Measurements from ENCODE around the gene ZCCHC2. TPM values are rescaled to one million over a fixed set of nuclear protein-coding genes. Genes with fewer than 3 reads are reported as not detected.

The ZCCHC2 gene
- total and polyA plus RNA-seq, 2 donors (not counting 3 experiments of a cell fraction or from before 2014, with no cell fraction given) = 16.2 to 27.2 TPM

- Histone ChIP-seq H3K4me2 (ENCODE audit: insufficient read depth, low read length) (peak overlapping the region; percentile 51), H3K9me1 (replicated peaks; ENCODE audit: control insufficient read depth, extremely low read depth, insufficient read depth, low read length) (no peaks in the 10 kb centered on the region), H3K36me3 (ENCODE audit: control insufficient read depth in 2 of 2, extremely low read depth in 1 of 2, insufficient read depth in 2 of 2, low read length in 2 of 2) (no peaks in the 10 kb centered on the region), H4K20me1 (replicated peaks; ENCODE audit: control insufficient read depth, extremely low read depth, insufficient read depth, low read length) (no peaks in the 10 kb centered on the region), H3K9ac (replicated peaks; ENCODE audit: extremely low read depth, insufficient read depth, low read length) (peak overlapping the region; percentile 1), H3K4me1 (ENCODE audit: control insufficient read depth, extremely low read depth, insufficient read depth, low read length) (peaks cover 23% of the 10 kb centered on the region), H3K27ac (ENCODE audit: insufficient read depth, low read depth, low read length) (peak overlapping the region; percentile 65), H3K4me3 (replicated peaks in 1 of 3; ENCODE audit: insufficient read depth in 1 of 3, low read depth in 1 of 3, low read length in 3 of 3) (peak overlapping the region in 1 of 3 experiments; percentile 5), H3K79me2 (ENCODE audit: control insufficient read depth, insufficient read depth, low read length) (no peaks in the 10 kb centered on the region), H2AFZ (ENCODE audit: low read depth, low read length) (no peak overlapping the region), H3K27me3 (ENCODE audit: control insufficient read depth in 2 of 2, insufficient read depth in 2 of 2, low read length in 2 of 2) (no peaks in the 10 kb centered on the region), H3K9me3 (replicated peaks; ENCODE audit: control insufficient read depth, insufficient read depth, low read length) (no peaks in the 10 kb centered on the region)
- DNase-seq (ENCODE audit: low read depth, low spot score) = peak; percentile 60
- TF ChIP-seq MAX (IDR thresholded peaks at IDR 0.05; ENCODE audit: insufficient read depth, insufficient read length) (no peak), JUN (IDR thresholded peaks at IDR 0.05; ENCODE audit: borderline replicate concordance, insufficient read depth, insufficient read length, low read depth) (peak; percentile 13), FOS (IDR thresholded peaks at IDR 0.05; ENCODE audit: borderline replicate concordance, insufficient read depth, low read length) (peak; percentile 51)
- intact Hi-C loops (cut with micrococcal nuclease) = no loop called here
- ChIA-PET CTCF (interaction anchor here (1.0 to 2.1 kb wide), 3 partner anchors 20 to 61 kb away, joined by 3 to 7 read pairs (median 5); no protein-coding TSS in a partner anchor), POLR2A (no interaction called here)
- BruUV-seq (replicated peaks) = no TSS peak
- FAIRE-seq = no peak
- dilution Hi-C loops (cut with MboI; ENCODE audit: extremely low pct_ligation_motif_present, low sequenced_read_pairs) = no loop called here
Observed at GRCh38 chr18:62486290-62486964, 36.4 kb upstream of the ZCCHC2 start.

- no peak for DNase-seq (ENCODE audit: low read depth, low spot score)
- H3K4me1 ChIP-seq (ENCODE audit: control insufficient read depth, extremely low read depth, insufficient read depth, low read length) = peaks cover 23% of the 10 kb centered on the region
- H3K4me3 ChIP-seq (replicated peaks in 1 of 3; ENCODE audit: insufficient read depth in 1 of 3, low read depth in 1 of 3, low read length in 3 of 3) = no peak overlapping the region
- no peaks in the 10 kb centered on the region for H3K79me2 ChIP-seq (ENCODE audit: control insufficient read depth, insufficient read depth, low read length)
- TF ChIP-seq MAX (IDR thresholded peaks at IDR 0.05; ENCODE audit: insufficient read depth, insufficient read length) (no peak), GATA2 (IDR thresholded peaks at IDR 0.05; ENCODE audit: insufficient read depth, insufficient read length, low read depth, low read length) (no peak), MYC (IDR thresholded peaks at IDR 0.05; ENCODE audit: low read depth, low read length) (no peak), EZH2 (IDR thresholded peaks at IDR 0.05; ENCODE audit: borderline replicate concordance, low read depth, low read length, severe bottlenecking) (no peak), POLR2A (IDR thresholded peaks at IDR 0.05; ENCODE audit: low read depth, low read length) (no peak), POLR2AphosphoS5 (IDR thresholded peaks at IDR 0.05; ENCODE audit: insufficient read depth, low read depth, low read length) (no peak), JUN (IDR thresholded peaks at IDR 0.05; ENCODE audit: borderline replicate concordance, insufficient read depth, insufficient read length, low read depth) (no peak), CTCF (IDR thresholded peaks at IDR 0.05; ENCODE audit: extremely low read depth in 1 of 2, insufficient read depth in 1 of 2, low read depth in 1 of 2, low read length in 2 of 2) (no peak), FOS (IDR thresholded peaks at IDR 0.05; ENCODE audit: borderline replicate concordance, insufficient read depth, low read length) (no peak)
- no peak overlapping the region for H3K4me2 ChIP-seq (ENCODE audit: insufficient read depth, low read length)
- no peaks in the 10 kb centered on the region for H4K20me1 ChIP-seq (replicated peaks; ENCODE audit: control insufficient read depth, extremely low read depth, insufficient read depth, low read length)
- no peak overlapping the region for H3K27ac ChIP-seq (ENCODE audit: insufficient read depth, low read depth, low read length)
- FAIRE-seq = no peak
- ChIA-PET POLR2A (no interaction called here), CTCF (interaction anchor here (1.2 to 2.1 kb wide), 2 partner anchors 36 to 61 kb away, joined by 5 to 7 read pairs; no protein-coding TSS in a partner anchor)
- BruUV-seq (replicated peaks) = no TSS peak
- no peaks in the 10 kb centered on the region for H3K9me1 ChIP-seq (replicated peaks; ENCODE audit: control insufficient read depth, extremely low read depth, insufficient read depth, low read length)
- no peak overlapping the region for H2AFZ ChIP-seq (ENCODE audit: low read depth, low read length)
- no peaks in the 10 kb centered on the region for H3K9me3 ChIP-seq (replicated peaks; ENCODE audit: control insufficient read depth, insufficient read depth, low read length)
- dilution Hi-C loops (cut with MboI; ENCODE audit: extremely low pct_ligation_motif_present, low sequenced_read_pairs) = no loop called here
- no peaks in the 10 kb centered on the region for H3K27me3 ChIP-seq (ENCODE audit: control insufficient read depth in 2 of 2, insufficient read depth in 2 of 2, low read length in 2 of 2)
- intact Hi-C loops (cut with micrococcal nuclease) = no loop called here
- H3K36me3 ChIP-seq (ENCODE audit: control insufficient read depth in 2 of 2, extremely low read depth in 1 of 2, insufficient read depth in 2 of 2, low read length in 2 of 2) = no peaks in the 10 kb centered on the region
- H3K9ac ChIP-seq (replicated peaks; ENCODE audit: extremely low read depth, insufficient read depth, low read length) = no peak overlapping the region
Observed at GRCh38 chr18:62487161-62487560, 35.7 kb upstream of the ZCCHC2 start.

Measured in endothelial cell of umbilical vein (primary cell).